Gastroesophageal sphincter (tissue), 4 donors: Measurements from ENCODE around the gene TMEM141. TPM values are rescaled to one million over a fixed set of nuclear protein-coding genes. Genes with fewer than 3 reads are reported as not detected.
A peak's percentile ranks its signal among the peaks of the same experiment; 100 is the strongest.

Source experiments
- ATAC-seq: fragments of 150-250 bp; one replicate; pipeline ENCODE4 v1.9.1; 2016; ENCODE audit warnings: mild to moderate bottlenecking, moderate library complexity
- H3K27ac ChIP-seq, 4 donors: fragments of 200-600 bp; sonication (generic) in 3 of 4; 1 replicate in 3 of 4; 2 replicates in 1 of 4; pipeline ENCODE4 v1.5.1; 2016 to 2019
- H3K27me3 ChIP-seq: fragments of 200-600 bp; sonication (generic); one replicate; pipeline ENCODE4 v1.5.1; 2019
- H3K36me3 ChIP-seq, 2 donors: fragments of 200-600 bp; sonication (generic); one replicate each; pipeline ENCODE4 v1.5.1; 2019; ENCODE audit warnings: control low read depth in 1 of 2
- H3K4me1 ChIP-seq, 3 donors: fragments of 200-600 bp; sonication (generic); 1 replicate in 2 of 3; 2 replicates in 1 of 3; pipeline ENCODE4 v1.5.1; 2016 to 2019; ENCODE audit warnings: control low read depth in 2 of 3
- H3K4me3 ChIP-seq, 2 donors: fragments of 200-600 bp; sonication (generic); one replicate each; pipeline ENCODE4 v1.5.1; 2019; ENCODE audit warnings: mild to moderate bottlenecking in 1 of 2, moderate library complexity in 1 of 2
- H3K9me3 ChIP-seq, 3 donors: fragments of 200-600 bp; sonication (generic); one replicate each; pipeline ENCODE4 v1.5.1; 2017 to 2019; ENCODE audit warnings: control low read depth in 2 of 3
- CTCF ChIP-seq, 4 experiments: fragments of 200-600 bp in 2 of 4; fragments of 450-650 bp in 2 of 4; sonication (generic) in 1 of 4; IDR thresholded peaks; one replicate each; pipeline ENCODE4 v1.5.1; 2017 to 2019; ENCODE audit warnings: antibody characterized with exemption in 4 of 4, mild to moderate bottlenecking in 2 of 4, moderate library complexity in 2 of 4
- EP300 ChIP-seq: sonication (generic); formaldehyde crosslinking; IDR thresholded peaks from one replicate; pipeline ENCODE4 v1.6.1; 2017; ENCODE audit warnings: antibody characterized with exemption, mild to moderate bottlenecking
- POLR2A ChIP-seq, 2 donors: fragments of 450-650 bp; IDR thresholded peaks; one replicate each; pipeline ENCODE4 v1.6.1; 2017; ENCODE audit warnings: antibody characterized with exemption in 2 of 2, mild to moderate bottlenecking in 2 of 2, moderate library complexity in 1 of 2
- POLR2AphosphoS5 ChIP-seq: sonication (generic); formaldehyde crosslinking; IDR thresholded peaks from one replicate; pipeline ENCODE4 v1.6.1; 2017; ENCODE audit warnings: antibody characterized with exemption
- WGBS, 2 donors: methylation state at CpG; one replicate each; pipeline ENCODE4 v1.1.5; 2018; ENCODE audit warnings: low coverage in 1 of 2; 5-methylcytosine and 5-hydroxymethylcytosine counted together
- total RNA-seq, 4 donors: library from RNA; depleted of rRNA; stranded (reverse); fragments of >200 nt; gene quantifications; one replicate each; pipeline ENCODE4 v1.1.0, GENCODE V29; 2016

The TMEM141 gene
- total RNA-seq, 4 donors from 2014 or later, result 33.0 to 51.5 (median 40.4) TPM

- peaks cover 0 to 18% of the 10 kb centered on the region in 2 donors for H3K36me3 ChIP-seq
- H3K27me3 ChIP-seq, result peaks cover 8% of the 10 kb centered on the region
- no peak for TF ChIP-seq EP300
- TF ChIP-seq CTCF (IDR thresholded peaks at IDR 0.05), result peak in 3 of 4 experiments; percentile 54 to 80 (median 72)
- no peak for TF ChIP-seq POLR2AphosphoS5
- TF ChIP-seq POLR2A (IDR thresholded peaks at IDR 0.05), result no peak
- peaks cover 0 to 44% (median 13%) of the 10 kb centered on the region in 3 donors for H3K4me1 ChIP-seq
- H3K9me3 ChIP-seq, result no peaks in the 10 kb centered on the region
- ATAC-seq, result no peak
- peak overlapping the region; percentile 70 to 86 for H3K4me3 ChIP-seq
- WGBS, 2 donors, result 20% methylated on average over 1 of the region's 29 CpGs; no CpG with 5 or more reads in 1 of the 2 donors
- peak overlapping the region; percentile 77 to 95 (median 94) for H3K27ac ChIP-seq
Measured at GRCh38 chr9:136791516-136792276, 552 bp downstream of the TMEM141 start.

DNA sequence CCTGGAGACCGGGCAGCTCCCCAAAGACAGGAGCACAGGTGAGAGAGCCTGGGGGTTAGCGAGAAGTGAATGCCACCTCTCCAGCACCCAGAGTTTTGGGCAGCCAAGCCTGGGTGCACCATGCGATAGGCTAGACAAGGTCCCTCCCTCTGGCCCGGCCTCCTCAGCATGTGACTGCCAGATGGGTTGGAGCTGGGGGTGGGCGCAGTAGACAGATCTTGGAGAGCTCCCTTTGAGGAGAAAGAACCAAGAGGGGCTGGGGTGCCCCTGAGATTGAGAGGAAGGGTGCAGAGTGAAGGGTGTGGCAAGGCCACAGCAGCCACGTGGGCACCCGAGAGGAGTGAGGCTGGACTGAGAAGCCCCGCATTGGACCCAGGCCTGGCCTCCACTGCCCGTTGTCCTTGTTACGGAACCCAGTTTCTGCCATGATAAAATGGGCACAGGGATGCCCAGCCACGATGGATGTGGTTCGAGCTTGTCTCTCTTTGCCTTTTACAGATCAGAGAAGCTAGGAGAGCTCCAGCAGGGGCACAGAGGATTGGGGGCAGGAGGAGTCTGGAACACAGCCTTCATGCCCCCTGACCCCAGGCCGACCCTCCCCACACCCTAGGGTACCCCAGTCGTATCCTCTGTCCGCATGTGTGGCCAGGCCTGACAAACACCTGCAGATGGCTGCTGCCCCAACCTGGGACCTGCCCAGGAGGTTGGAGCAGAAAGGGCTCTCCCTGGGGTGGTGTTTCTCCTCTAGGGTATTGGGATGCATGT, 1.4 kb downstream of the TMEM141 start:
- Histone ChIP-seq H3K4me3 (peak overlapping the region in 1 of 2 donors; percentile 86), H3K4me1 (peaks cover 0 to 45% (median 13%) of the 10 kb centered on the region in 3 donors), H3K36me3 (peaks cover 0 to 18% of the 10 kb centered on the region in 2 donors), H3K9me3 (no peaks in the 10 kb centered on the region), H3K27ac (peak overlapping the region in 2 of 4 donors; percentile 95), H3K27me3 (peaks cover 16% of the 10 kb centered on the region)
- WGBS, 2 donors, result 20 to 85% methylated on average over 1 to 4 of the region's 15 CpGs
- TF ChIP-seq CTCF (IDR thresholded peaks at IDR 0.05) (no peak), POLR2A (IDR thresholded peaks at IDR 0.05) (no peak), EP300 (no peak), POLR2AphosphoS5 (no peak)
- ATAC-seq, result no peak

- Histone ChIP-seq H3K27me3 (peaks cover 24% of the 10 kb centered on the region), H3K4me1 (peaks cover 0 to 39% (median 13%) of the 10 kb centered on the region in 3 donors), H3K36me3 (peaks cover 0 to 18% of the 10 kb centered on the region in 2 donors), H3K4me3 (no peak overlapping the region), H3K27ac (no peak overlapping the region), H3K9me3 (no peaks in the 10 kb centered on the region)
- 78% methylated on average over 4 of the region's 17 CpGs; no CpG with 5 or more reads in 1 of the 2 donors for WGBS, 2 donors
- ATAC-seq, result no peak
- TF ChIP-seq EP300 (no peak), CTCF (IDR thresholded peaks at IDR 0.05) (no peak), POLR2AphosphoS5 (no peak), POLR2A (IDR thresholded peaks at IDR 0.05) (no peak)
Measured at GRCh38 chr9:136793086-136793946, 2.2 kb downstream of the TMEM141 start.

- no peak for TF ChIP-seq POLR2AphosphoS5
- no peak for TF ChIP-seq POLR2A (IDR thresholded peaks at IDR 0.05)
- TF ChIP-seq CTCF (IDR thresholded peaks at IDR 0.05), result no peak
- TF ChIP-seq EP300, result no peak
- Histone ChIP-seq H3K4me3 (no peak overlapping the region), H3K9me3 (no peaks in the 10 kb centered on the region), H3K27me3 (peaks cover 36% of the 10 kb centered on the region), H3K36me3 (peaks cover 0 to 18% of the 10 kb centered on the region in 2 donors), H3K4me1 (peaks cover 0 to 46% (median 13%) of the 10 kb centered on the region in 3 donors), H3K27ac (no peak overlapping the region)
- no peak for ATAC-seq
- 60 to 90% methylated on average over 1 to 4 of the region's 14 CpGs for WGBS, 2 donors
Measured at GRCh38 chr9:136794281-136794999, 3.3 kb downstream of the TMEM141 start.
